Lower lobe of right lung (tissue), 2 donors: ENCODE results near the gene IL17RA. TPM values are rescaled to one million over a fixed set of nuclear protein-coding genes. Genes with fewer than 3 reads are reported as not detected.

ENCODE experiments used
- ATAC-seq, 2 donors: fragments of 200-7000 bp; cut with Tn5 transposase; one replicate each; pipeline ENCODE4 v1.9.1; 2020 to 2022; ENCODE audit warnings: mild to moderate bottlenecking in 2 of 2, moderate library complexity in 2 of 2
- DNase-seq: peaks from one replicate; pipeline ENCODE4 v3.0.0-alpha.2; 2020
- H3K27ac ChIP-seq: fragments of 200-600 bp; one replicate; pipeline ENCODE4 v1.8.0; 2022
- H3K27me3 ChIP-seq: fragments of 200-600 bp; one replicate; pipeline ENCODE4 v1.8.0; 2022; ENCODE audit warnings: low read depth
- H3K36me3 ChIP-seq: fragments of 200-600 bp; one replicate; pipeline ENCODE4 v1.8.0; 2022; ENCODE audit warnings: mild to moderate bottlenecking
- H3K4me1 ChIP-seq: fragments of 200-600 bp; one replicate; pipeline ENCODE4 v1.8.0; 2022
- H3K4me3 ChIP-seq: fragments of 200-600 bp; one replicate; pipeline ENCODE4 v1.8.0; 2022; ENCODE audit warnings: mild to moderate bottlenecking
- H3K9me3 ChIP-seq: fragments of 200-600 bp; one replicate; pipeline ENCODE4 v1.8.0; 2022
- CTCF ChIP-seq: fragments of 200-600 bp; IDR thresholded peaks from one replicate; pipeline ENCODE4 v1.8.0; 2022; ENCODE audit warnings: antibody characterized with exemption, mild to moderate bottlenecking
- intact Hi-C: fragments of 100-400 bp; cut with DNase I; formaldehyde crosslinking; loops from one replicate; pipeline ENCODE4 v1.11.0; 2022
- total RNA-seq: library from RNA; stranded (reverse); fragmentation: NEBNext Ultra II Directional; extraction: Animal tissue kit (Norgen Biotek cat#: 25700); gene quantifications from one replicate; pipeline ENCODE4 v1.2.1, GENCODE V29; 2021
- donor health status: DM: no; HTN: yes; CAD: no; lungs with severe emphysema.

Gene IL17RA
- total RNA-seq, 1 donor from 2014 or later = 54.8 TPM

- Histone ChIP-seq H3K27ac (no peak overlapping the region), H3K9me3 (no peaks in the 10 kb centered on the region), H3K4me1 (peaks cover 52% of the 10 kb centered on the region), H3K36me3 (no peaks in the 10 kb centered on the region), H3K27me3 (peaks cover 32% of the 10 kb centered on the region), H3K4me3 (no peak overlapping the region)
- no peak for TF ChIP-seq CTCF
- intact Hi-C loops = no loop called here
- ATAC-seq (peak; percentile 66 to 72), DNase-seq (peak; percentile 71)
Observed at GRCh38 chr22:17120281-17120680, 35.5 kb downstream of the IL17RA start.

- DNase-seq = no peak
- Histone ChIP-seq H3K36me3 (no peaks in the 10 kb centered on the region), H3K27me3 (peaks cover 32% of the 10 kb centered on the region), H3K27ac (no peak overlapping the region), H3K4me1 (peaks cover 47% of the 10 kb centered on the region), H3K9me3 (no peaks in the 10 kb centered on the region), H3K4me3 (peak overlapping the region; percentile 62)
- no peak for ATAC-seq
- intact Hi-C loops = no loop called here
- no peak for TF ChIP-seq CTCF
Observed at GRCh38 chr22:17120711-17121232, 36.0 kb downstream of the IL17RA start.

GRCh38 chr22:17121233-17122195, 36.7 kb downstream of the IL17RA start, which contains the start of gene TMEM121B:
Gene TMEM121B, minus strand, starts transcription at chr22:17121360. Its CDS starts 233 bp downstream, at chr22:17121127.
- DNase-seq = peak; percentile 78
- Histone ChIP-seq H3K4me3 (peak within 1 kb of the TSS; percentile 62), H3K27me3 (peaks cover 32% of the 10 kb centered on the region), H3K4me1 (peaks cover 41% of the 10 kb centered on the region), H3K9me3 (no peaks in the 10 kb centered on the region), H3K36me3 (no peaks in the 10 kb centered on the region), H3K27ac (no peak within 1 kb of the TSS)
- TF ChIP-seq CTCF = no peak
- peak; percentile 63 to 68 for ATAC-seq
- intact Hi-C loops = no loop called here

DNA sequence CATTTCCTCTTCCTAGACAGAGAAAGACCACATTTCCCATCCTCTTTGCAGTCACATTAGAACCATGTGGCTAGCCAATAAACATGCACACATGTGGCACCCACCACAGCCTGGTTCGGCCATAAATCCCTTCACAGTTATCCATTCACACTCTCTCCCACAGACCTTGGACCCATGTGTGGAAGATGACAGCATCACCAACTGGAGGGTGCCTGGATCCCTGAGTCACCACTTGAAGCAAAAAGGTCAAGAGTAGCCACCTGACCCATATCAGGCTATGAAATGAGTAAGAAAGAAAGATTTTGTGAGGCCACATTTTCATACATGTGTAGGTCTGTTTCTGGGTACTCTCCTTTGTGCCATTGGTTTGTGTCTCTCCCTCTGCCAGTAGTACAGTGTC, 45.4 kb downstream of the IL17RA start:
- ATAC-seq (no peak), DNase-seq (no peak)

DNA sequence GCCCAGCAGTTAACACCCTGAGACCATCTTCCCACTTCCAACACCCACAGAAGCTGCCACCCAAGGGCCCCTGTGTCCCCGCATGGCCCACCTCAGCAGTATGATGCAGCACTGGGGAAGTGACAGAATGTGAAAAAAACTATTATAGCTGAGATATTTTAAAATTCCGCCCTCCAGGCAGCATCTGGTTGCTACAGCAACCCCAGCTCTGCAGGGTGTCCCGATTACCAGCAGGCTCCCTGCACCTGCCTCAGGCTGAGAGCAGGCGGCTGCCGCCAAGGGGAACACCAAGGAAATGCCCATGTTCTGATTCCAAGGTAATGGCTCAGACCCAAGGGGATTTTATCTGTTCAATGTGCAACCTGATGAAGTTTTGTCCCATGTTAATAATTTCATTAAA, 46.9 kb downstream of the IL17RA start:
- no peak for TF ChIP-seq CTCF

More for the DNA sequence above, 45.4 kb downstream of the IL17RA start:
- H3K36me3 ChIP-seq = no peaks in the 10 kb centered on the region
- no peak overlapping the region for H3K27ac ChIP-seq
- intact Hi-C loops = no loop called here
- H3K27me3 ChIP-seq = no peaks in the 10 kb centered on the region
- TF ChIP-seq CTCF = no peak
- H3K4me1 ChIP-seq = no peaks in the 10 kb centered on the region
- no peaks in the 10 kb centered on the region for H3K9me3 ChIP-seq
- H3K4me3 ChIP-seq = no peak overlapping the region

More for the DNA sequence above, 46.9 kb downstream of the IL17RA start:
- intact Hi-C loops = no loop called here
- Histone ChIP-seq H3K9me3 (no peaks in the 10 kb centered on the region), H3K4me1 (no peaks in the 10 kb centered on the region), H3K4me3 (no peak overlapping the region), H3K27me3 (no peaks in the 10 kb centered on the region), H3K27ac (no peak overlapping the region), H3K36me3 (no peaks in the 10 kb centered on the region)
- ATAC-seq (no peak), DNase-seq (no peak)
